ENCODE results near the gene CADM4. TPM values are rescaled to one million over a fixed set of nuclear protein-coding genes. Genes with fewer than 3 reads are reported as not detected.

CADM4 gene
- total and polyA plus RNA-seq, 9 of the 15 experiments (the other 6 are each of a cell fraction or from before 2014, with no cell fraction given): 0.03 to 4.6 (median 1.3) TPM

GRCh38 chr19:43598445-43599240 is 41.0 kb downstream of the CADM4 start:
- BruUV-seq (replicated peaks): no TSS peak
- H3K27ac ChIP-seq (ENCODE audit: extremely low read depth, low read depth, low read length): no peak overlapping the region
- intact Hi-C loops (cut with micrococcal nuclease) (no loop called here), in situ Hi-C loops (cut with MboI) (no loop called here)
- H3K9me1 ChIP-seq (ENCODE audit: control insufficient read depth, insufficient read depth, low read length): no peaks in the 10 kb centered on the region
- no peaks in the 10 kb centered on the region for H3K27me3 ChIP-seq (ENCODE audit: control insufficient read depth in 2 of 2, insufficient read depth in 2 of 2, low read length in 2 of 2)
- peaks cover 15 to 35% of the 10 kb centered on the region in 2 experiments; a peak in 4 of 5 replicates for H3K4me1 ChIP-seq (replicated peaks in 1 of 2; ENCODE audit: control insufficient read depth in 2 of 2, insufficient read depth in 2 of 2, low read length in 2 of 2)
- H3K9me3 ChIP-seq (replicated peaks; ENCODE audit: control insufficient read depth, insufficient read depth, low read depth, low read length): no peaks in the 10 kb centered on the region
- no peak overlapping the region for H3K4me3 ChIP-seq
- ChIA-PET CTCF (ENCODE audit: low intra/inter-chr PET ratio) (no interaction called here), POLR2A (interaction anchor here (0.9 to 5.6 kb wide), 2 partner anchors 10 to 45 kb away, joined by 3 to 60 read pairs; partner anchors contain the start of gene SRRM5)
- ATAC-seq (no peak), DNase-seq (ENCODE audit: extremely low read depth in 1 of 4, low spot score in 3 of 4) (no peak), FAIRE-seq (no peak)
- H3K79me2 ChIP-seq (ENCODE audit: control insufficient read depth, insufficient read depth, low read length): peaks cover 41% of the 10 kb centered on the region
- peaks cover 38% of the 10 kb centered on the region; the same call in 2 of the 3 replicates for H3K36me3 ChIP-seq (ENCODE audit: control insufficient read depth, insufficient read depth, low read length)
- peak overlapping the region; percentile 97; the same call in 1 of the 2 replicates for H3K4me2 ChIP-seq (ENCODE audit: insufficient read depth, low read length)
- no peak overlapping the region for H2AFZ ChIP-seq (ENCODE audit: low read depth, low read length)
- peak overlapping the region in 1 of 2 experiments; percentile 8; a peak in 1 of 4 replicates for H3K9ac ChIP-seq (ENCODE audit: insufficient read depth in 1 of 2, low read depth in 2 of 2, low read length in 2 of 2)
- WGBS (ENCODE audit: insufficient coverage, low coverage, missing lambda C conversion rate): 98% methylated on average over 19 of the region's 19 CpGs
- H4K20me1 ChIP-seq (replicated peaks; ENCODE audit: control insufficient read depth, insufficient read depth, low read length): no peaks in the 10 kb centered on the region
- TF ChIP-seq HDAC8 (tag; IDR thresholded peaks at IDR 0.05) (no peak), MTA3 (IDR thresholded peaks at IDR 0.05; ENCODE audit: borderline replicate concordance) (no peak), RBFOX2 (IDR thresholded peaks at IDR 0.05; ENCODE audit: low read depth, low read length) (peak; percentile 66), POLR2G (IDR thresholded peaks at IDR 0.05; ENCODE audit: low read depth, low read length) (peak; percentile 45; the same call in 1 of the 2 replicates), ZNF561 (CRISPR knock-in tag; conservative IDR thresholded peaks at IDR 0.05) (no peak), ZNF408 (CRISPR knock-in tag; IDR thresholded peaks at IDR 0.05; ENCODE audit: low read depth) (no peak), ZNF586 (CRISPR knock-in tag; conservative IDR thresholded peaks at IDR 0.05) (no peak), BCOR (IDR thresholded peaks at IDR 0.05) (peak; percentile 57), THRAP3 (IDR thresholded peaks at IDR 0.05; ENCODE audit: borderline replicate concordance) (no peak), FOXP1 (CRISPR knock-in tag; IDR thresholded peaks at IDR 0.05) (no peak), LEF1 (IDR thresholded peaks at IDR 0.05) (no peak), RCOR1 (IDR thresholded peaks at IDR 0.05; ENCODE audit: borderline replicate concordance in 1 of 2, low read depth in 2 of 2, low read length in 2 of 2) (0 out of 4 replicates have a peak, but pooled peaks of 1 of the 2 experiments have one; percentile 6), IRF1 (CRISPR knock-in tag; IDR thresholded peaks at IDR 0.05; ENCODE audit: borderline replicate concordance) (no peak), RBM25 (IDR thresholded peaks at IDR 0.05; ENCODE audit: low read depth, low read length, severe bottlenecking) (peak; percentile 91), ZC3H4 (CRISPR knock-in tag; IDR thresholded peaks at IDR 0.05; ENCODE audit: borderline replicate concordance) (no peak), SRSF7 (optimal IDR thresholded peaks at IDR 0.05; ENCODE audit: low read depth, low read length) (no peak), AFF4 (CRISPR knock-in tag; IDR thresholded peaks at IDR 0.05) (no peak)
